NCI-H1930 (cell line): ENCODE results near the gene GPATCH1.

ENCODE experiments used
- DNase-seq, 2 experiments: peaks; one replicate each; lab custom pipeline; 2025; lab: John Stamatoyannopoulos, UW

The GPATCH1 gene

DNA sequence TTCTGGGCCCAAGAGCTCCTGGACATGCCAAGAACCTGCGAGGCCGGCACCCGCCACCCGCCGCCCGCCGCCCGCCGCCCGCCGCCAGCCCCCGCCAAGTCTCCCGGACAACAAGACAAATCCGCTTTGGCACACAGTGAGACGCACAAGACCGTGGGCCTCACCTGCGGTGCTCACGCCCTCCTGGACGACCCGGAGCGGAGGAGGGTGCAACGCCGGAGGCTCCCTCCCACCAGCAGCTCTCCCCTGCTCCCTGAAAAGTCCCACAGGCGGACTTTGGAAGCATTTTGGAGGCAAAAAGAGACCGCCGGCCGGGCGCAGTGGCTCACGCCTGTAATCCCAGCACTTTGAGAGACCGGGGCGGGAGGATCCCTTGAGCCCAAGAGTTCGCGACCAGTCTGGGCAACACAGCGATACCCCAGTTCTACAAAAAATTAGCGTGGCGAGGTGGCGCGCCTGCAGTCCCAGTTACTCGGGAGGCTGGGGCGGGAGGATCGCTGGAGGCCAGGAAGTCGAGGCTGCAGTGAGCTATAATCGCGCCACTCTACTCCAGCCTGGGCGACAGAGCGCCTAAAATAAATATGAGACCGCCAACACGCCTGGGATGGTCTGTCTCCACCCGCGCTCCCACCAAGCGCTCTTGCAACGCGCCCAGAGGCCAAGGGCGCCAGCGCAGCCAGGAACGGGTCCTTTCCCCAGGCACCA, 17.1 kb upstream of the GPATCH1 start:
- DNase-seq: no peak

DNA sequence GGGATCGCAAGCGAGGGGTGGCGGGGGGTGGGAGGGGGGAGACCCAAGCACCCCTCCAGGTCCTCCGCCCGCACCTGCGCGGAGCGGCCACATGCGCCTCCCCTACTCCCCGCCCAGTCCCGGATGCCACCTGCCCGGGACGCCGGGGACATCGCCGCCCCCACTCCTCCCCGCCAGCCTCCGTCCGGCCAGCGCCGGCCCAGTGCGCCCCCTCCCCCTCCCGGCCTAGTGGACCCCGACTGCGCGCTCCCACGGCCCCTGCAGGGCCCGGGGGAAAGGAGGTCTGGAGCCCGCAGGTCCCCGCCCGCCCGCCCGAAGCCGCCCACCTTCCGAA, 16.6 kb upstream of the GPATCH1 start:
- peak in 1 of 2 experiments; percentile 42 for DNase-seq

DNA sequence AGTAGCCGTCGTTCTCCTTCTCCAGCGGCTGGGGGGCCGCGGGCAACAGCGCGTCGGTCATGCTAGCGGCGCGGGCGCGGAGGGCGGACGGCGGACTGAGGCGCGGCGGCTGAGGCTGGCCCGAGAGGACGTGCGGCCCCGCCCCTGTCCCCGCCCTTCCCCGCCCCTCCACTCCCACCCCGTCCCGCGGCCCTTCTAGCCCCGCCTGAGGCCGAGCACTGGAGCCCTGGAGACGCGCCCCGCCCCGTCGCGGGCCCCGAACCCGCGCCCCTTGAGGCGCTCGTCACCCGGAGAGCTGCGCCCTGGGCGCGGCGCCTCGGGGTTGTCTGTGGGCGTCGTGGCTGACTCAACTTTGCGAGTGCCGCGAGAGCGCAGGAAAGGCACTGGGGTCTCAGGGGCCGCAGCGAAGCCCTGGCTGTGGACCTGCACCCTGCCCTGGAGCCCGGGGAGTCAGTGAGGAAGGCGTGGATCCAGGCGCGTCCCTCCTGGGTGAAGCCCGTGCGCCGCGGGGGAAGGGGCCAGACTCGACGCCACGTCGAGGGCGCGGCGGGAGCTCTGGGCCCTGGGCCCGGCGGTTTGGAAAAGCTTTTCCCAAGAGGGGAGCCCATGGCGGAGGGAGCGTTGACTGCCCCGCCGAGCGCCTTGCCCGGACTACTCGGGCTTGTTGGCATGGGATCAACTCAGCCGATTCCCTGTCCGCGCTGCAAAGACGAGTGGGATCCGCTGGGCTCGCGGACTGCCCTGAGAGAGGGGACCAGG, 16.0 kb upstream of the GPATCH1 start, which contains the start of gene RHPN2:
Gene RHPN2, minus strand, starts transcription at position 97 of the 759 bp plus-strand sequence. Its CDS starts 36 bp downstream, at position 61.
- DNase-seq: peak; percentile 77 to 79

DNA sequence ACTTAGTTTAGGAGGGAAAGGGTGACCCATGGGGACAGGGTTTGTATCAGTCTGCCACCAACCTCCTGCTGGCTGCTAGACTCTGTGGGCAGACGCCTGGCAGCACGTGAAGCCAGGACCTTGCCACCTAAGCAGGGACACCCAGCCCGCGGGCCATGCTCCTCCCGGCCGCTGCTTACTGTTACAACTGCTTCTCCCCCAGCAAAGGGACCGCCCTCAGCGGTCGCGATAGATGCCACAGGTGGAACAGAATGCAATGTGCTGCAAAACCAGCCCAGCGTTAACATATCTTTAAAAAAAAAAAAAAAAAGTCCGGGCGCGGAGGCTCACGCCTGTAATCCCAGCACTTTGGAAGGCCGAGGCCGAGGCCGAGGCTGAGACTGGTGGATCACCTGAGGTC, 14.4 kb upstream of the GPATCH1 start:
- DNase-seq: no peak

DNA sequence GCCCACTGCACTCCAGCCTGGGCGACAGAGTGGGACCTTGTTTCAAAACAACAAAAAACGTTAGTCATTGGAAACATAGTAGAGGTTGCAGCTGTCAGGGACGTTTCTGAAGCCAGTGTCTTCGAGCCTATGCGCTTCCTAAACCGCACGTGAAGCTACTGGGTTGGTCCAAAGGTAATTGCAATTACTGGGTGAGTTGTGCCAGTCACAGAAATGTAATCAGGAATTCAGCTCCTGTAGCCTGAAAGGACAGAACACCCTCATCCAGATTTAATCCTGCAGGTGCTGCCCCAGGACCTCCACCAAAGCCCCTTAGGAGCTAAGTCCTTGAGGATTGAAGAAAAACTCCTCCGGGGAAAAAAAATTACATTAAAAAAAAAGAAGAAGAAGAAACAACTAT, 13.9 kb upstream of the GPATCH1 start:
- no peak for DNase-seq

DNA sequence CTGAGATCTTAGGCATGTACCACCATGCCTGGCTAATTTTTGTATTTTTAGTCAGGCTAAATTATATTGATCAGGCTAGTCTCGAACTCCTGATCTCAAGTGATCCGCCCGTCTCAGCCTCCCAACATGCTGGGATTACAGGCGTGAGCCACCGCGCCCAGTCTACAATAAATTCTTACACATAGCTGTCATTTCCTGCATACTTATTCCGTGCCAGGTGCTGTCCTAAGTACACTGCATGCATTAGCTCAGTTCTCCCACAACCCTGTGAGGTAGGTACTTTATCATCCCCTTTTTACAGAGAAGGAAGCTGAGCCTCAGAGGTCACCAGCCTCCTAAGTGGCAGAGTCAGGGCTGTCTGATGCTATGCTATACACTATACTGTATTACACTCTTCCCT, 9.1 kb upstream of the GPATCH1 start:
- no peak for DNase-seq

DNA sequence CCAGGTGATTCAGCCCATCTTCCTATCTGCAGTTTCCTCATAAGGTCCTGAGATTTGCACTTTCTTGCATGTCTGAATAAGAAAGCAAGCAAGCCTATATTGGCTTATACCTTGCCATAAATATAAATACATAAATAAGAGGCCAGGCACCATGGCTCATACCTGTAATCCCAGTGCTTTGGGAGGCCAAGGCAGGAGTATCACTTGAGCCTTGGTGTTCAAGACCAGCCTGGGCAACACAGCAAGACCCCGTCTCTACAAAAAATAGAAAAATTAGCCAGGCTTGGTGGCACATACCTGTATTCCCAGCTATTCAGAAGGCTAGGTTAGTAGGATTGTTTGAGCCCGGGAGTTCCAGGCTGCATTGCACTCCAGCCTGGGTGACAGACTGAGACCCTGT, 5.5 kb upstream of the GPATCH1 start:
- DNase-seq: no peak

DNA sequence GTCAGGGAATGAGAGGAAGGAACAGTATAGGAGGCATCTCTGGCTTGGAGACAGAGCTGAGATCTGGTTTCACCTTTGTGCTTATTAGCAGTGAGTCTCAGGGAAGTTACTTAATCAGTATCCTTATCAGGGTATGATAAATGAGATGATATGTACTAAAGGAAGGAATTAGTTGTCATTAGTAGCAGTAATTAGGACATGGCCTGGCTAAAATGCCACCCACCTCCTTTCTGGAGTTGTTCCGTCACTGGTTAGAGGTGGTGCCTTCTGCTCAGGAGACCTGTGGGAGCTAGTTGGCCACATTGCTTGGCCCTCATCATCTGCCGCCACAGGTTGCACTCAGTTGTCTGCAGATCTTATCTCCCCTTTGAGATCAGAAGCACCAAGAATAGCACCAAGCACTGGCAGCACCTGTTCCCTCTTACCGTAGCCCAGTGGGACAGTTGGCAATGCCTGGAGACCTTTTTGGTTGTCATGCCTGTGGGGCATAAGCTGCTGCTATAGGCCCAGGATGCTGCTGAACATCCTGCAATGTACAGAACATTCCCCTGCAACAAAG, 4.7 kb downstream of the GPATCH1 start:
- no peak for DNase-seq

DNA sequence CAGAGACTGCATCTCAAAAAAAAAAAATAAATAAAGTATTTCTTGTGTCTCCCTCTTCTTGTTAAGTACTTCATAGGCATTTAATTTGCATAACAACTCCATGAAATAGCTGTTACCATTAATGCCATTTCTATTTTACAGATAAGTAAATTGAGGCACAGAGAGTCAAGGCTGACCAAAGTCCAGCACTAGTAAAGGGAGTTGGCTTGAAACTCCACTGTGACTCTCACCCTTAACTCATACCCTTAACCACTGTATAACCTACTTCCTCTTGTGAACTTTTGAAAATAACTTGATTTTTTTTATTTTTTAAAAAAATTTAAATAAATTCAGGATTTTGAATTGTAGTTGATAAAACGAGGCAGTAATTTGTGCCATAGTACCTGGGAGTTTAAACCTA, 6.0 kb downstream of the GPATCH1 start:
- no peak for DNase-seq

DNA sequence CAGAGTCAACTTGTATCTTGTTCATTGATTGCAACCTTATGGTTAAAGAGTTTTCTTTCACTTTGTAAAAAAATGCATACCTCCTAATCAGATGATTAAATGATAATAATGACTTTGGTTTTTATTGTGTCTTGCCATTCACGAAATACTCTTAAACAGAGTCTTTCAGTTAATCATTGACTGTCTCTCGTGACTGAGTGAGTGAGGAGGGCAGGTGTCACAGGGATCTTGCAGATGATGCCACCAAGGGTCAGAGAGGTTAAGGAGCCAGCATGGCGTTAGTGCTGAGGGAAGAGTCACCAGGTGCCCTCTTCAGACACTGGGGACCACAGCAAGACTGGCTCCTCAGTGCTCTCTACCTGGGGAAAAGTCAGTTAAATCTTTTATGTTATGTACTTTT, 8.0 kb downstream of the GPATCH1 start:
- no peak for DNase-seq

DNA sequence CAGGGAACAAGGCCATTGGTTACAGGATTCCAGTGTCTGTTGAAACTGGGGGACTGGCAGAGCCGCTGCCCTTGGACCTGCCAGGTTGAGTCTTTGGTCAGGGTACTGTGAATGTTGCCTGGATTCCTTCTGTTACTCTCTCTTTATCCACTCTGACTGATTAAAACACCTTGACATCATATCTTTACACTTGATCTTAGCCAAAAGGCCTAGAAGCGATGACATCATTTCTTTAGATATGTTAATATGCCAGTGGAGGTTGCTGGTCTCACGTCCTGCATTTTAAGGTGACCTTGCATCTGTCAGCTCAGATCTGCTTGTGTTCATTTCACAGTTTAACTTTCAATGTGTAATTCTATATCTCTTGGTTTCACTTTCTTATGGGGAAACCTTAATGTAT, 9.2 kb downstream of the GPATCH1 start:
- DNase-seq: no peak

DNA sequence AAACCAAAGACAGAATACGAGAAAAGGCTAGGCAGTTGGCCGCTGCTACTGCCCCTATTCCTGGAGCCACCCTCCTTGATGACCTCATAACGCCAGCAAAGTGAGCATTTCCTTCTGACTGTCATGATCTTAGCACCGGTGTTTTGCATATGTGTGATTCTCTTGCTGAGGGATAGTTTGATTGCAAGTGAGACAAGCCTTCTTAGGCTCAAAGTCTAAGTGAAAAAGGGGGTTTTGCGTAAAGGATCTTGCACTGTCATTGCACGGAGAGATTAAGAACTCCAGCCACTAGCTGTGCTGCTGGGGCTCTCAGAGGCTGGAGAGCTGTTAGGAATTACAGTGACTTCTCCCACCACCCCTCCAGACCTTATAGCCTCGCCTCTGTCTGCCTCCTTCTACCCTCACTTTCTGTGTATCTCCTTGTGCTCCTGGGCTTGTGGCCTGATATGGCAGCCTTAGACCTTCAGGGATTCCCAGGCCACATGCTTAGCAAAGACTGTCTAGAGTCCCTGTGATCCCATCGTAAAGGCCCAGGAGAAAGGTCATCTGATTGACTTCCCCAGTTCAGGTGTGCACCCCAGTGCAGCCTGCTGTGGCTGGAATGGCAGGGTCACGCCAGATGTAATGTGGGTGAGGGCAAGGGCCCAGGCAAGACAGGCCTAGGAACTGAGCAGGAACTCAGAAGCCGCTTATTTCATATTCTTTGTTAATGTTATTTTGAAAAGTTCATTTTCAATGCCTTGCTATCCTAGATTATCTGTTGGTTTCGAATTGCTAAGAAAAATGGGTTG, 12.6 kb downstream of the GPATCH1 start:
- no peak for DNase-seq

DNA sequence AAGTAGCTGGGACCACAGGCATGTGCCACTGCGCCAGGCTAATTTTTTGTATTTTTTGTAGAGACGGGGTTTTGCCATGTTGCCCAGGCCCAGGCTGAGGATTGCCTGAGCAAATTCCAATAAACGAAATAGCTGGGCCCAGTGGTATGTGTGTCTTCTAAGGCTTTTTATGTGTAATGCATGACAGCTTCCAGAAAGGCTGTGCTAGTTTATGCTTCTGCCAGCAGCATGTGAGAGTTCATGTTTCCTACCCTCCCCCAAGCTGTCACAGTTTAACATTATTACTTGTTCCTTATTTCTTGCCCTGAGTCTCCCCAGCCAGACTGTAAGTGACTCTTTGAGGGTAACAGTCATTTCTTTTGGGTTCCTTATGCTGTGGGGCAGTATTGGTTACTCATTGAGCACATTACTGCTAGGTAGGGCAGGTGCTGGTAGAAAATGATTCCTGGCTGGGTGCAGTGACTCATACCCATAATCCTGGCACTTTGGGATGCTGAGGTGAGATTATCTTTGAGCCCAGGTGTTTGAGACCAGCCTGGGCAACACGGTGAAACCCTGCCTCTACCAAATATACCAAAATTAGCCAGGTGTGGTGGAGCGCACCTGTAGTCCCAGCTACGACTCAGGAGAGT, 13.6 kb downstream of the GPATCH1 start:
- no peak for DNase-seq

DNA sequence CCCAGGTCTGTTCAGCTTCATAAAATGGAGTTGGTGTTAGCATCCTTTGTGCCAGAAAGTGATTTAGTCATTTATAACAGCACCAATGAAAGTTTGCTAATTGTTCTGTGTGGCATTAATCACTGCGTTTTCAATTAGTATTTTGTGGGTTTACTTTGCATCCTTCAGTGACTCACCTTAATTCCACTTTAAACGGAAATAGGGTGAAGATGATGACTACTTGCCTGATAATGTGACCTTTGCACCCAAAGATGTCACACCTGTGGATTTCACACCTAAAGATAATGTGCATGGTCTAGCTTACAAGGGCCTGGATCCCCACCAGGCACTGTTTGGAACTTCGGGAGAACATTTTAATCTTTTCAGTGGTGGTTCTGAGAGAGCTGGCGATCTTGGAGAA, 15.0 kb downstream of the GPATCH1 start:
- no peak for DNase-seq

DNA sequence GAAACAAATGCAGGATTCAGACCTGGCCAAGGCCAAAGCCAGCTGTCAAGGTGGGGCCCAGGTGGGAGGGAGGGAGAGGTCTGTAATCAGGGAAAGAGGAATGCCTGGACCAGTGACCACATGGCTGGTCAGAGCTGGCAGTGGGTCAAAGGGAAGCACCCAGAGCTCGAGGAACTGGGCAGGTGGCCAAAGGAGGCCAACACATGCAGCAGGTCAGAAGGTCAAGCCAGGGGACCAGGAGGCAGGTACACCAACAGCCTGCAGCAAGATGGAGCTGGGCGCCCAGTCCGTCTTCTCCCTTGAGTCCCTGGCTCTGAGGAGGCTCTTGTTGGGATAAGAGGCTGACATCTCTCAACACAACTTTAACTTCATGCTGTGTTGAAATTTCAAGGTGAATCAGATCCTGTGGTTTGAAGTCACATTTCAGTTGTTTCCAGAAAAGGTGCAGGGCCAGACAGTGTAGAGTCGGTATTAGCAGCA, 17.1 kb downstream of the GPATCH1 start:
- DNase-seq: no peak

DNA sequence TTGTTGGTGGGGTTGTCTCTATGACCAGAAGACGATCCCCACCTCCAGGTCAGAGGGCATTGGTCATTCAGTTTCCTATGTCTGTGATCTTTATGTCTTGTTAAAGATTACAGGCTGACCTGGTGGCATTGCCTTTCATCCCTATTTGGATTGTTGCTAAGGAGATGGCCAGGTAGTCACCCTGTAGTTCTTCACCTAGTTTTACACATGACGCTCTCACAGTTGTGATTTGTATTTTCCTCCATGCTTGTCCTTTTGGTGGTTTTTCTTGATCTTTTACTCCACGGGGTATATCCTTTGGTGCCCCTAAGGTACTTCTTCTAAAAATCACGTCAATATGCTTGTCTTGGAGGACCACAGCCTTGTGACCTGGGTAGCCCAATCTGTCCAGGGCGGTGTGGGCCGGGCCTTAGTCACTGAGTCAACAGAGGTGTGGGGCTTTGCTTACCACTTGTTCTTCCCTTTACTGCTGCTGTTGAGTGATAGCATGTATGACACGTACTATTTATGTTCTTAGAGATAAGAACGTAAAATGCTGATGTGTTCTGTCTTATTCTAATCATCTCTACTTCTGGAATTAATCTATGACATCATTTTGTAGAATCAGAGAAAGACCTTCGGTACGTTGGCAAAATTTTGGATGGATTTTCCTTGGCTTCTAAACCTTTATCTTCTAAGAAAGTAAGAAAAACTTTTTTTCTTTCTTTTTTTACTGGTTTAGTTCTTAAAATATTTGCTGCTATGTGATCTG, 20.1 kb downstream of the GPATCH1 start:
- no peak for DNase-seq

DNA sequence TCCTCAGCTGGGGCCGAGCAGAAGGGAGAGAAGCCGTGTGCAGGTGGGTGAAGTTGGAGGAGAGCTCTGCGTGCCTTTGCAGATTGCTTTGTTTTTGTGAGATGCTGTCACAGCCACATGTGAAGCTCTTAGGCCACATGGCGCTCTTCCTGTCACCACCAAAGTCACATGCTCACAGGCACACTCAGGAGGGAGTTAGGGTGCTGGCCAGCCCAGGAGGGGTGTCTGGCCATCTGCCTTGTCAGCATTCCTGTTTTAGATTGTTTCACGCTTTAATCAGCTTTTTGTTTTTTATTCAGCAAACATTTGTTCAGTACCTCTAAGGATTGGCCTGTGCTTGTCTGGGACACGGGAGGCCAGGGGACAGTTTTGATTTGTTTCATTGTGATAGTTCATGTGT, 21.9 kb downstream of the GPATCH1 start:
- no peak for DNase-seq

DNA sequence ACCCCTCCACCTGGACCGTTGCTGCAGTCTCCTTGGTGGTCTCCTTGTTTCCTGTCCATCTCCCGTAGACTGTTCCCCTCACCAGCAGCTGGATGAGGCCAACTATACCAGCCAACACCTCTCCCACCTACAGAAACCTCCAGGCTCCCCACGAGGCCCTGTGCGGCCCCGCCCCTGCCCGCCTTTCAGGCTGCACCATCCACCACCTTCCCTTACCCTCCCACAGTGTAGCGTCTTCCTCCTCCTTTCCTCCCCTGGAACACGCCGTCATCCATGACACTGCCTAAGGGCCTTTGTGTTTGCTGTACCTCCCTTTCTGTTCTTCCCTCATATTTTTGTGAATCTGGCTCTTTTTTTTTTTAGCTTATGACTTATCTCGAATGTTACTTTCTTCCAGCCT, 27.2 kb downstream of the GPATCH1 start:
- DNase-seq: no peak

DNA sequence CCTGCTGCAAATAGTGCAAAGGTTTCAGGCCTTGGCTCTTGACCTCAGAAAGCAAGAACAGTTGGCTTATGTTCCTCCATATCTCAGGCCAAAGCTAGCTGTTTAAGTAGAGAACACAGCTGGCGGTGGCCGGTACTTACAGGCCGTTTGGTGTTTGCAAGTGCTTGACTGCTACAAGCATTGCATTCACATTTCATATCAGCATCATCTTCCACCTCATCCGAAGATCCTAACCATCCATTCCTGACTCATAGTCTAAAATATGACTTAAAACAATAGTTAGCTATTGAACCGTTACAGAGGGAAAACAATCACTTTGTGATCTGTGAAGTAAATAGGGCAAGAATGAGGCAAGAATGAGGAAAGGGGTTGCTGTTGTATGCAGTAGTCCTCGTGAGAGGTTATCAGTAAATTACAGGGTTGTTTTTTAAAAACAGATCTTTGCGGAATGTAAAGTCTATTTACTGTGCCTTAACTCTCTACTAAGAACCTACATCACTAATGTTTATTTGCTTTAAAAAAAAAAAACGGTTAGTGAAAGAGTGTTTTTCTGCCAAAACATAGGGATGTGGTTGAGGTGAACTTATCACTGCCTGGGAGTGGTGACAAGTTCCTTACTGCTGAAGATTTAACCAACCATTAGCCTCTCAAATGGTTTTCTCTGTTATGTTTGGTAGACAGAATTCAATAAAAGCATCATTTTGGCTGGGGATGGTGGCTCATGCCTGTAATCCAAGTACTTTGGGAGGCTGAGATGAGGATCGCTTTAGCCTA, 29.3 kb downstream of the GPATCH1 start:
- no peak for DNase-seq

DNA sequence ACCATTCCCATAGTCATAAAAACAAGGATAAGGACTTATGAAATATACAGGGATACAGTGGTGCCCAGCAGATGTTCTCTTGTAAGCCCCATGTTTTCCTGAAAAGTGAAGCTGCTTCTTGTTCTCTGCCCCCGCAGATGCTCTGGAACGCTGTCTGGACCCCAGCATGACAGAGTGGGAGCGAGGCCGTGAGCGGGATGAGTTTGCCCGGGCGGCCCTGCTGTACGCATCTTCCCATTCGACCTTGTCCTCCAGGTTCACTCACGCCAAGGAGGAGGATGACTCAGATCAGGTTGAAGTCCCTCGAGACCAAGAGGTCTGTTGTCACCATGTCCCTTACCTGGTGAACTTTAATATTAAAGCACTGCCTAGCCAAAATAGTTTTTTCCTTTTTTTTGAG, 30.6 kb downstream of the GPATCH1 start:
- DNase-seq: no peak
